Keratinocyte (primary cell): ENCODE measurements around the gene PLXDC2. TPM values are rescaled to one million over a fixed set of nuclear protein-coding genes. Genes with fewer than 3 reads are reported as not detected.

Experiments used
- DNase-seq: peaks from one replicate; pipeline ENCODE4 v3.0.0-alpha.2; 2011; ENCODE audit warnings: low read depth, missing footprints, low spot score
- FAIRE-seq: peaks from 2 replicates; lab custom pipeline; 2011; peaks lifted over from hg19 to GRCh38; lab: Jason Lieb, UNC
- H2AFZ ChIP-seq: 2 replicates; pipeline ENCODE4 v1.6.0; 2012; ENCODE audit warnings: low read length, control low read depth, inconsistent platforms; ENCODE audit not compliant: control insufficient read depth
- H3K27ac ChIP-seq: 2 replicates; pipeline ENCODE4 v1.5.1; 2011; ENCODE audit warnings: low read length; ENCODE audit not compliant: control insufficient read depth, insufficient read depth
- H3K27me3 ChIP-seq: 3 replicates; pipeline ENCODE4 v1.6.0; 2011; ENCODE audit warnings: low read length; ENCODE audit not compliant: control insufficient read depth, insufficient read depth; ENCODE audit errors: extremely low read depth
- H3K36me3 ChIP-seq, 2 experiments: 2 replicates in 1 of 2; 3 replicates in 1 of 2; pipeline ENCODE4 v1.5.1; 2011; ENCODE audit warnings: low read length in 2 of 2, mild to moderate bottlenecking in 1 of 2; ENCODE audit not compliant: control insufficient read depth in 2 of 2, insufficient read depth in 2 of 2; ENCODE audit errors: extremely low read depth in 1 of 2
- H3K4me1 ChIP-seq: 3 replicates; pipeline ENCODE4 v1.5.1; 2011; ENCODE audit warnings: low read length; ENCODE audit not compliant: control insufficient read depth, insufficient read depth; ENCODE audit errors: extremely low read depth
- H3K4me2 ChIP-seq: 3 replicates; pipeline ENCODE4 v1.6.0; 2011; ENCODE audit warnings: low read depth, low read length; ENCODE audit not compliant: control insufficient read depth, insufficient read depth; ENCODE audit errors: extremely low read depth
- H3K4me3 ChIP-seq, 3 experiments: fragments of 200-600 bp in 1 of 3; sonication (generic) in 1 of 3; 2 replicates in 2 of 3; 3 replicates in 1 of 3; pipeline ENCODE4 v1.5.1; 2011 to 2016; ENCODE audit warnings: low read length in 3 of 3, mild to moderate bottlenecking in 3 of 3, control low read depth in 2 of 3, inconsistent platforms in 1 of 3, low read depth in 1 of 3, mixed read lengths in 1 of 3, mixed run types in 1 of 3, moderate library complexity in 1 of 3; ENCODE audit not compliant: control insufficient read depth in 2 of 3, insufficient read depth in 2 of 3; ENCODE audit errors: extremely low read depth in 1 of 3
- H3K79me2 ChIP-seq: 2 replicates; pipeline ENCODE4 v1.6.0; 2012; ENCODE audit warnings: low read length; ENCODE audit not compliant: control insufficient read depth, insufficient read depth
- H3K9ac ChIP-seq: 3 replicates; pipeline ENCODE4 v1.6.0; 2011; ENCODE audit warnings: low read length; ENCODE audit not compliant: control insufficient read depth, insufficient read depth; ENCODE audit errors: extremely low read depth
- H3K9me1 ChIP-seq: 3 replicates; pipeline ENCODE4 v1.6.0; 2011; ENCODE audit warnings: low read length; ENCODE audit not compliant: control insufficient read depth, insufficient read depth; ENCODE audit errors: extremely low read depth
- H3K9me3 ChIP-seq: 2 replicates; pipeline ENCODE4 v1.5.1; 2012; ENCODE audit warnings: low read depth, low read length; ENCODE audit not compliant: control insufficient read depth
- H4K20me1 ChIP-seq: 3 replicates; pipeline ENCODE4 v1.6.0; 2011; ENCODE audit warnings: low read length; ENCODE audit not compliant: control insufficient read depth, insufficient read depth; ENCODE audit errors: extremely low read depth
- EZH2 ChIP-seq: IDR thresholded peaks from one replicate; pipeline ENCODE4 v1.6.1; 2012; ENCODE audit warnings: inconsistent platforms, mild to moderate bottlenecking, low read length, moderate library complexity
- dilution Hi-C: fragments of 300-500 bp; cut with MboI; formaldehyde crosslinking; loops from one replicate; pipeline ENCODE4 v1.7.0; 2020; ENCODE audit warnings: low sequenced_read_pairs; ENCODE audit not compliant: extremely low pct_ligation_motif_present
- polyA plus RNA-seq, 5 experiments: library from polyadenylated mRNA; depleted of rRNA in 3 of 5; stranded (reverse) in 3 of 5; stranded (forward) in 1 of 5; unstranded in 1 of 5; fragments of >200 nt; gene quantifications; 1 replicate in 1 of 5; 2 replicates in 3 of 5; 3 replicates in 1 of 5; pipeline versions ENCODE4 v1.2.1 to v1.2.3, GENCODE V29; 2011 to 2012; ENCODE audit warnings: missing spikeins in 2 of 5, low read depth in 1 of 5, low replicate concordance in 1 of 5
- TF ChIP-seq, protein P1 (sequence below), 3 experiments: IDR thresholded peaks in 1 of 3; conservative IDR thresholded peaks in 1 of 3; optimal IDR thresholded peaks in 1 of 3; 2 replicates in 2 of 3; 3 replicates in 1 of 3; pipeline versions ENCODE3 to v1.5.1; 2011; ENCODE audit warnings: low read length in 3 of 3, mild to moderate bottlenecking in 3 of 3, moderate library complexity in 2 of 3, control low read depth in 1 of 3, inconsistent platforms in 1 of 3; ENCODE audit not compliant: insufficient read depth in 2 of 3; ENCODE audit errors: extremely low read depth in 1 of 3

The PLXDC2 gene
- polyA plus RNA-seq, 1 donor (not counting 4 experiments of a cell fraction or from before 2014, with no cell fraction given) = 12.9 TPM

DNA sequence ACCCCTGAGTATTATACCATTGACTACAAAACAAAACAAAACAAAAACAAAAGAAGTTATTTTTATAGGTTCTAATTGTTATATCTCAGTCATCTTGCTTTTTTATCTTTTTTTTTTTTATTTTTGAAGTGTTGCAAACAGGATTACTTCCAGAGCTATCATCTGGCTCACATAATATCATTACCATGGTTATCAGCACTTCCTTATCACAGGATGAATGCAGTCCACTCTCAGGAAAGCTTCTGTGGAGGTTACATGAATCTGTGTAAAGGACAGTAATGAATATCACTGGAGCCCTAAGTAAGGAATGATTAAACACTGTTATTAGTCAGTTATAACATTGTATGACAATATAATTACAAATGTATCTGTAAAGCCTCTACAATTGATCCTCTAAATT lies 451.5 kb downstream of the PLXDC2 start:
- H3K36me3 ChIP-seq = no peaks in the 10 kb centered on the region
- TF ChIP-seq EZH2 = no peak
- TF ChIP-seq, protein P1, sequence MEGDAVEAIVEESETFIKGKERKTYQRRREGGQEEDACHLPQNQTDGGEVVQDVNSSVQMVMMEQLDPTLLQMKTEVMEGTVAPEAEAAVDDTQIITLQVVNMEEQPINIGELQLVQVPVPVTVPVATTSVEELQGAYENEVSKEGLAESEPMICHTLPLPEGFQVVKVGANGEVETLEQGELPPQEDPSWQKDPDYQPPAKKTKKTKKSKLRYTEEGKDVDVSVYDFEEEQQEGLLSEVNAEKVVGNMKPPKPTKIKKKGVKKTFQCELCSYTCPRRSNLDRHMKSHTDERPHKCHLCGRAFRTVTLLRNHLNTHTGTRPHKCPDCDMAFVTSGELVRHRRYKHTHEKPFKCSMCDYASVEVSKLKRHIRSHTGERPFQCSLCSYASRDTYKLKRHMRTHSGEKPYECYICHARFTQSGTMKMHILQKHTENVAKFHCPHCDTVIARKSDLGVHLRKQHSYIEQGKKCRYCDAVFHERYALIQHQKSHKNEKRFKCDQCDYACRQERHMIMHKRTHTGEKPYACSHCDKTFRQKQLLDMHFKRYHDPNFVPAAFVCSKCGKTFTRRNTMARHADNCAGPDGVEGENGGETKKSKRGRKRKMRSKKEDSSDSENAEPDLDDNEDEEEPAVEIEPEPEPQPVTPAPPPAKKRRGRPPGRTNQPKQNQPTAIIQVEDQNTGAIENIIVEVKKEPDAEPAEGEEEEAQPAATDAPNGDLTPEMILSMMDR (optimal IDR thresholded peaks at IDR 0.05 in 1 of 3, IDR thresholded peaks at IDR 0.05 in 1 of 3, conservative IDR thresholded peaks at IDR 0.05 in 1 of 3; ENCODE audit: extremely low read depth in 1 of 3, insufficient read depth in 2 of 3, low read length in 3 of 3) = no peak
- no peaks in the 10 kb centered on the region for H4K20me1 ChIP-seq
- no peaks in the 10 kb centered on the region for H3K27me3 ChIP-seq
- no peak overlapping the region for H3K27ac ChIP-seq
- FAIRE-seq (no peak), DNase-seq (no peak)
- H3K4me3 ChIP-seq = no peak overlapping the region
- H3K4me2 ChIP-seq = no peak overlapping the region
- no peaks in the 10 kb centered on the region for H3K9me3 ChIP-seq
- dilution Hi-C loops = no loop called here
- H2AFZ ChIP-seq = no peak overlapping the region
- H3K9me1 ChIP-seq = no peaks in the 10 kb centered on the region
- H3K79me2 ChIP-seq = no peaks in the 10 kb centered on the region
- H3K9ac ChIP-seq = no peak overlapping the region
- H3K4me1 ChIP-seq = no peaks in the 10 kb centered on the region

DNA sequence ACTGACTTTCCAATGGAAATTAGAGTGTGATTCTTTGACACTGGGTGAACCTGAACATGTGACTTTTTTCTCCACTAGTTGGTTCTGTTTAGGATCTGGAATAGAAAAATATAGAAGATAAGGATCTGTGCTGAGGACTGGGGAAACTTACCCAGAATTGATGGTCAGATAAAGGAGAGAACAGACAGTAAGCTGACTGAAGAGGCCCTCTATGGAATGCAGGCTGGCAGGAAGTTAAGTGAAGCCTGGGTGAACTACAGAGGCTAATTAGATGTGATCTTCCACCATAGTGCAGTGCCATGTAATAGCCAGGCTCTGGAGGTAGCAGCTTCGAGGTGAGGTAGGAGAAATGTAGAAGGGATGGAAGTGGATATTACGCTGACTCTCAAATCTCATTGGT lies 455.3 kb downstream of the PLXDC2 start:
- H3K27me3 ChIP-seq = no peaks in the 10 kb centered on the region
- no peak overlapping the region for H3K4me3 ChIP-seq
- H3K4me1 ChIP-seq = peaks cover 7% of the 10 kb centered on the region
- no peaks in the 10 kb centered on the region for H3K9me1 ChIP-seq
- H2AFZ ChIP-seq = no peak overlapping the region
- dilution Hi-C loops = no loop called here
- H3K27ac ChIP-seq = no peak overlapping the region
- no peaks in the 10 kb centered on the region for H3K9me3 ChIP-seq
- H3K9ac ChIP-seq = no peak overlapping the region
- no peaks in the 10 kb centered on the region for H4K20me1 ChIP-seq
- no peaks in the 10 kb centered on the region for H3K79me2 ChIP-seq
- FAIRE-seq (no peak), DNase-seq (no peak)
- no peaks in the 10 kb centered on the region for H3K36me3 ChIP-seq
- no peak overlapping the region for H3K4me2 ChIP-seq
- TF ChIP-seq EZH2 = no peak
- TF ChIP-seq, protein P1 (optimal IDR thresholded peaks at IDR 0.05 in 1 of 3, IDR thresholded peaks at IDR 0.05 in 1 of 3, conservative IDR thresholded peaks at IDR 0.05 in 1 of 3; ENCODE audit: extremely low read depth in 1 of 3, insufficient read depth in 2 of 3, low read length in 3 of 3) = no peak
